ENCODE measurements around the gene NUTM2A.
"Not testable (repeated sequence)": the region's sequence is repeated elsewhere in the genome, so short reads cannot be mapped to it uniquely, and the experiment has no call there.

NUTM2A gene

DNA sequence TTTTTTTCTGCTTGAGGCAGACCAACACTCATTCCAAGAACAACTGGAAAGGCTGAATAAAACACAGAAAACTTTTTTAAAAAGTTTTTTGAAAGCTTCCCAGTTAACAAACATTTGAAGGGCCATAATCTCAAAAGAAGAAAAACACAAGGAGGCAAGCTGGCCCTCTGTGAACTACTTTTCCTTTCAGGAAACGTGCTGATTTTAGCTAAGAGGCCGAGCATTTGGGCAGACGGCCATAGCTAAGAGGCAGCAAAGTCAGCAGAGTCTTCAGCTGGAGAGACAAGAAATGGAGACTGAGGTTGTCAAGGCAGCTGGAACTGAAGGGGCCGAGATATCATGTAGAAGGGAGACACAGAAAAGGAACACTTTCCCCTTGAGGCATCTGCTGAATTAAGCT lies 18.3 kb upstream of the NUTM2A start:
- not testable (repeated sequence) for H2BK12ac ChIP-seq (ENCODE audit: low read length); H3K4ac ChIP-seq (ENCODE audit: low read depth, low read length)

DNA sequence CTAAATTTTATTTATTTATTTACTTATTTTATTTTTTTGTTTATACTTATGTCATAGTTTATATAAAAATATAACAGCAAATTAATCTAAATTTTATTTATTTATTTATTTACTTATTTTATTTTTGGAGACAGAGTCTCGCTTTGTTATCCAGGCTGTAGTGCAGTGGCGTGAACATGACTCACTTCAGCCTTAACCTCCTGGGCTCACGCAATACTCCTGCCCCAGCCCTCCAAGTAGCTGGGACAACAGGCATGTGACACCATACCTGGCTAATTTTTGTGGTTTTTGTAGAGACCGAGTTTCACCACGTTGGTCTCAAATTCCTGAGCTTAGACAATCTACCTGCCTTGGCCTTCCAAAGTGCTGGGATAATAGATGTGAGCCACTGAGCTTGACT lies 14.9 kb upstream of the NUTM2A start:
- H3K14ac ChIP-seq (ENCODE audit: low read length); H2AK5ac ChIP-seq (ENCODE audit: low read length); H2BK120ac ChIP-seq (ENCODE audit: insufficient read depth, low read length, poor library complexity); H3K27me3 ChIP-seq (ENCODE audit: insufficient read depth, low read length); H4K8ac ChIP-seq (ENCODE audit: low read depth, low read length); H3K4me1 ChIP-seq (ENCODE audit: control insufficient read depth in 1 of 2, insufficient read depth in 2 of 2, low read length in 2 of 2); H3K36me3 ChIP-seq (ENCODE audit: control insufficient read depth in 1 of 2, insufficient read depth in 2 of 2, low read length in 2 of 2); H2BK5ac ChIP-seq (ENCODE audit: low read depth, low read length, poor library complexity); H3K4me3 ChIP-seq (ENCODE audit: low read depth, low read length); H3K9me3 ChIP-seq (ENCODE audit: insufficient read depth, low read depth, low read length); H3K79me1 ChIP-seq (ENCODE audit: low read length); H3K4ac ChIP-seq (ENCODE audit: low read depth, low read length); H3K27ac ChIP-seq (ENCODE audit: low read depth, low read length); H3K9ac ChIP-seq (ENCODE audit: low read length); H2BK12ac ChIP-seq (ENCODE audit: low read length); H2AFZ ChIP-seq (ENCODE audit: insufficient read depth, low read length, poor library complexity); H3K18ac ChIP-seq (ENCODE audit: low read length); H3K23ac ChIP-seq (ENCODE audit: low read length); H3K4me2 ChIP-seq (ENCODE audit: low read length); H4K91ac ChIP-seq (ENCODE audit: low read depth, low read length); H3K79me2 ChIP-seq (ENCODE audit: control insufficient read depth, insufficient read depth, low read length, poor library complexity); H4K12ac ChIP-seq (ENCODE audit: low read depth, low read length): not testable (repeated sequence)
- peak; percentile 53 to 68 for DNase-seq
- no CpG with 5 or more reads among the region's 5 CpGs for WGBS (ENCODE audit: extremely low coverage, insufficient coverage, insufficient read length)

More for the DNA sequence above, 18.3 kb upstream of the NUTM2A start:
- not testable (repeated sequence) for H3K79me1 ChIP-seq (ENCODE audit: low read length); H4K91ac ChIP-seq (ENCODE audit: low read depth, low read length); H4K12ac ChIP-seq (ENCODE audit: low read depth, low read length); H3K9ac ChIP-seq (ENCODE audit: low read length); H3K9me3 ChIP-seq (ENCODE audit: insufficient read depth, low read depth, low read length); H3K4me2 ChIP-seq (ENCODE audit: low read length); H3K4me1 ChIP-seq (ENCODE audit: control insufficient read depth in 1 of 2, insufficient read depth in 2 of 2, low read length in 2 of 2); H3K36me3 ChIP-seq (ENCODE audit: control insufficient read depth in 1 of 2, insufficient read depth in 2 of 2, low read length in 2 of 2); H2BK5ac ChIP-seq (ENCODE audit: low read depth, low read length, poor library complexity); H3K79me2 ChIP-seq (ENCODE audit: control insufficient read depth, insufficient read depth, low read length, poor library complexity); H3K23ac ChIP-seq (ENCODE audit: low read length); H3K27me3 ChIP-seq (ENCODE audit: insufficient read depth, low read length); H2BK120ac ChIP-seq (ENCODE audit: insufficient read depth, low read length, poor library complexity); H2AK5ac ChIP-seq (ENCODE audit: low read length); H3K27ac ChIP-seq (ENCODE audit: low read depth, low read length); DNase-seq; H3K4me3 ChIP-seq (ENCODE audit: low read depth, low read length); H3K18ac ChIP-seq (ENCODE audit: low read length); H2AFZ ChIP-seq (ENCODE audit: insufficient read depth, low read length, poor library complexity); H4K8ac ChIP-seq (ENCODE audit: low read depth, low read length); H3K14ac ChIP-seq (ENCODE audit: low read length)
- no CpG with 5 or more reads among the region's 4 CpGs for WGBS (ENCODE audit: extremely low coverage, insufficient coverage, insufficient read length)

DNA sequence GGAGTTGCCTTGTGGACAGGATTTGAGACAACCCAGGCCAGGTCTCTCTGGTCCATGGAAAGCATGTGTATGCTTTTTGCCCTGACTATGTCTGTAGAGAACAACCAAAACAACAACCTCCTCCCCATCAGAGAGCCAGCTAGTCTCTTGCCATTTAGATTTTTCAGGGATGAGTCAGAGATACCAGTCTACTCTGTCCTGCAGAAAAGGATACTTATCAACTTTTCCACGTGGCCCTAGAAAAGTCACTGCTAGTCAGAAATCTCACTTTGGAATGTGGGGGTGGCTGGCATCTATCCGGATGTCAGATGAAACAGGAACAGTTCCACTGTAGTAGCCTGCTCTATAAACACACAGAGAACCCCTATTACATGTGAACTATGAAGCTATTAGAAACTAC lies 13.4 kb upstream of the NUTM2A start:
- not testable (repeated sequence) for H2BK12ac ChIP-seq (ENCODE audit: low read length); H4K12ac ChIP-seq (ENCODE audit: low read depth, low read length); H3K23ac ChIP-seq (ENCODE audit: low read length); H2AFZ ChIP-seq (ENCODE audit: insufficient read depth, low read length, poor library complexity); H4K8ac ChIP-seq (ENCODE audit: low read depth, low read length); H3K4me1 ChIP-seq (ENCODE audit: control insufficient read depth in 1 of 2, insufficient read depth in 2 of 2, low read length in 2 of 2); H3K9me3 ChIP-seq (ENCODE audit: insufficient read depth, low read depth, low read length); H3K9ac ChIP-seq (ENCODE audit: low read length); H3K36me3 ChIP-seq (ENCODE audit: control insufficient read depth in 1 of 2, insufficient read depth in 2 of 2, low read length in 2 of 2); H3K4me2 ChIP-seq (ENCODE audit: low read length); H3K4me3 ChIP-seq (ENCODE audit: low read depth, low read length); H3K79me2 ChIP-seq (ENCODE audit: control insufficient read depth, insufficient read depth, low read length, poor library complexity); H3K79me1 ChIP-seq (ENCODE audit: low read length); H3K27me3 ChIP-seq (ENCODE audit: insufficient read depth, low read length); H2AK5ac ChIP-seq (ENCODE audit: low read length); H3K4ac ChIP-seq (ENCODE audit: low read depth, low read length); H3K14ac ChIP-seq (ENCODE audit: low read length); H3K18ac ChIP-seq (ENCODE audit: low read length)
- DNase-seq = peak; percentile 50 to 73
- H3K27ac ChIP-seq (ENCODE audit: low read depth, low read length) = peak overlapping the region; percentile 90
- H2BK120ac ChIP-seq (ENCODE audit: insufficient read depth, low read length, poor library complexity) = peak overlapping the region; percentile 66
- H2BK5ac ChIP-seq (ENCODE audit: low read depth, low read length, poor library complexity) = peak overlapping the region; percentile 82
- H4K91ac ChIP-seq (ENCODE audit: low read depth, low read length) = peak overlapping the region; percentile 83
- no CpG with 5 or more reads among the region's 2 CpGs for WGBS (ENCODE audit: extremely low coverage, insufficient coverage, insufficient read length)

GRCh38 chr10:87213150-87213765 lies 12.0 kb upstream of the NUTM2A start:
- no CpG with 5 or more reads among the region's 8 CpGs for WGBS (ENCODE audit: extremely low coverage, insufficient coverage, insufficient read length)
- not testable (repeated sequence) for H2BK120ac ChIP-seq (ENCODE audit: insufficient read depth, low read length, poor library complexity)

More at GRCh38 chr10:87213150-87213765, 12.0 kb upstream of the NUTM2A start:
- not testable (repeated sequence) for H3K4ac ChIP-seq (ENCODE audit: low read depth, low read length); H3K4me3 ChIP-seq (ENCODE audit: low read depth, low read length); H4K12ac ChIP-seq (ENCODE audit: low read depth, low read length); H3K18ac ChIP-seq (ENCODE audit: low read length); H2BK5ac ChIP-seq (ENCODE audit: low read depth, low read length, poor library complexity); H3K14ac ChIP-seq (ENCODE audit: low read length); DNase-seq; H3K27me3 ChIP-seq (ENCODE audit: insufficient read depth, low read length); H4K91ac ChIP-seq (ENCODE audit: low read depth, low read length); H3K79me1 ChIP-seq (ENCODE audit: low read length); H3K9ac ChIP-seq (ENCODE audit: low read length); H2AK5ac ChIP-seq (ENCODE audit: low read length); H3K27ac ChIP-seq (ENCODE audit: low read depth, low read length); H3K4me2 ChIP-seq (ENCODE audit: low read length); H2BK12ac ChIP-seq (ENCODE audit: low read length); H3K9me3 ChIP-seq (ENCODE audit: insufficient read depth, low read depth, low read length); H3K36me3 ChIP-seq (ENCODE audit: control insufficient read depth in 1 of 2, insufficient read depth in 2 of 2, low read length in 2 of 2); H2AFZ ChIP-seq (ENCODE audit: insufficient read depth, low read length, poor library complexity); H3K4me1 ChIP-seq (ENCODE audit: control insufficient read depth in 1 of 2, insufficient read depth in 2 of 2, low read length in 2 of 2); H3K79me2 ChIP-seq (ENCODE audit: control insufficient read depth, insufficient read depth, low read length, poor library complexity); H4K8ac ChIP-seq (ENCODE audit: low read depth, low read length); H3K23ac ChIP-seq (ENCODE audit: low read length)
